A673 (cell line): ENCODE measurements around the gene HBP1.

Source experiments
- EZH2 ChIP-seq: fragments of 200-600 bp; sonication (generic); IDR thresholded peaks from 2 replicates; pipeline ENCODE4 v1.6.1; 2017; ENCODE audit warnings: borderline replicate concordance, low read depth, mild to moderate bottlenecking, mixed read lengths, antibody characterized with exemption, low read length; ENCODE audit not compliant: poor library complexity, severe bottlenecking
- TF ChIP-seq, protein P1 (sequence below): fragments of 300-800, 200-600 bp; sonication (generic); conservative IDR thresholded peaks from 2 replicates; pipeline ENCODE4 v1.5.1; 2017; ENCODE audit warnings: low read depth, mild to moderate bottlenecking, antibody characterized with exemption, low read length, moderate library complexity, mixed read lengths

DNA sequence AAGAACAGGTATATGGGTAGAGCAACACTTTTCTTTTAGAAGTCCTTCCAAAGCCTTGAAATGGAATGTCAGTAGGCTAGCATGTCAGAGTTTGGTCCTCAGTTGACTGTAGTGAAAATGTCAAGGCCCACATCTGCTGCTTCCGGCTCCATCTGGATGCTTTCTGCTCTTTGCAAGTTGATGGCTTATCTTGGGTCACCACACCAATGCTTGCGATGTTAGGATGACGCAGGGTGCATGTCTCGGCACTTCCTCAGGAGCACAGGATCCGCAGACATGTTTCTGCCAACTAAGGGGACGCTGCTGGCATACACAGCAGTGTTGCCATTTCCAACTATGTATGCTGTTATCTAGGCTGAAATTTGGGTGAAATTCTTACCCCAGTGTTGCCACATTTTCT, 14.0 kb upstream of the HBP1 start:
- TF ChIP-seq, protein P1, sequence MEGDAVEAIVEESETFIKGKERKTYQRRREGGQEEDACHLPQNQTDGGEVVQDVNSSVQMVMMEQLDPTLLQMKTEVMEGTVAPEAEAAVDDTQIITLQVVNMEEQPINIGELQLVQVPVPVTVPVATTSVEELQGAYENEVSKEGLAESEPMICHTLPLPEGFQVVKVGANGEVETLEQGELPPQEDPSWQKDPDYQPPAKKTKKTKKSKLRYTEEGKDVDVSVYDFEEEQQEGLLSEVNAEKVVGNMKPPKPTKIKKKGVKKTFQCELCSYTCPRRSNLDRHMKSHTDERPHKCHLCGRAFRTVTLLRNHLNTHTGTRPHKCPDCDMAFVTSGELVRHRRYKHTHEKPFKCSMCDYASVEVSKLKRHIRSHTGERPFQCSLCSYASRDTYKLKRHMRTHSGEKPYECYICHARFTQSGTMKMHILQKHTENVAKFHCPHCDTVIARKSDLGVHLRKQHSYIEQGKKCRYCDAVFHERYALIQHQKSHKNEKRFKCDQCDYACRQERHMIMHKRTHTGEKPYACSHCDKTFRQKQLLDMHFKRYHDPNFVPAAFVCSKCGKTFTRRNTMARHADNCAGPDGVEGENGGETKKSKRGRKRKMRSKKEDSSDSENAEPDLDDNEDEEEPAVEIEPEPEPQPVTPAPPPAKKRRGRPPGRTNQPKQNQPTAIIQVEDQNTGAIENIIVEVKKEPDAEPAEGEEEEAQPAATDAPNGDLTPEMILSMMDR = no peak
- no peak for TF ChIP-seq EZH2
